GM12874 (cell line): Measurements from ENCODE around the gene C6.

ENCODE experiments used
- CTCF ChIP-seq: IDR thresholded peaks from 2 replicates; pipeline ENCODE4 v1.5.1; 2011; ENCODE audit warnings: low read depth, mild to moderate bottlenecking, control low read depth, low read length, moderate library complexity; ENCODE audit not compliant: insufficient read depth

Gene C6

GRCh38 chr5:41213340-41213739 is at the start of gene C6:
C6 (minus strand) TSS chr5:41213532; CDS start chr5:41203230, 10,302 bp downstream.
- TF ChIP-seq CTCF, result no peak

DNA sequence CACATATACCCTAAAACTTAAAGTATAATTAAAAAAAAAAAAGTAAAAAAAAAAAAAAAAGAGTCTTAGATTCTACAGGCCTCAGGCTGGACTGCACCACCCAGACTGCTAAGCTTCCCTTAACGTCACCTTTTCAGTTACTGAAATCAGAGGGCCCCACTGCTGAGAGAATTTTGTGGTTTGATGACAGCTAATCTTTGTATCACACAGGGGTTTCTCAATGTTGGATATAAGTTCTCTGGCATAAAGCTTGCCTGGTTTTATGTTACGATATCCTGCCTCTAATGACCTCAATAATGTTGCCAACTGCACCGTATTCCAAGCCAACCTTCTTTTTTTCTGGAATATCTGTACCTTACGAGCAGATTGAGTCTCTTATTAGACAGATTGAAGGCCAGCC is 43.1 kb upstream of the C6 start:
- TF ChIP-seq CTCF, result no peak

DNA sequence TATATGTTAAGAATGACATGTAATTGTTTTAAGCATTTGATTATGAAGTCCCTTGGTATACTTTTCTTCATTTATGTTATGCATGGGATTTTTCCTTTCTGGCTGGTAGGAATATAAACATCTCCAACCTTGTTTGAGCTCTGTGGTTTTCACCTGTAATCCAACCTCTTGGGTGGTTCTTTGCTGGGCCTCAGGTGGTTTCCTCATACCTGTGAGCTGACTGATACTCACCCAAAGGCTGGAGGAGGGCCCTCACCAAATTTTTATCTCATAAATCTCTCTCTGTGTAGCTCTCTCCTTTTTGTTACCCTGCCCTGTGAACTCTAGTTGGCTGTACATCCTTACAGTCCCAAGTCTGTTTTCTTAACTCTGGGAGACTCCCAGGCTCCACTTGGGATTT is 39.8 kb upstream of the C6 start:
- no peak for TF ChIP-seq CTCF

DNA sequence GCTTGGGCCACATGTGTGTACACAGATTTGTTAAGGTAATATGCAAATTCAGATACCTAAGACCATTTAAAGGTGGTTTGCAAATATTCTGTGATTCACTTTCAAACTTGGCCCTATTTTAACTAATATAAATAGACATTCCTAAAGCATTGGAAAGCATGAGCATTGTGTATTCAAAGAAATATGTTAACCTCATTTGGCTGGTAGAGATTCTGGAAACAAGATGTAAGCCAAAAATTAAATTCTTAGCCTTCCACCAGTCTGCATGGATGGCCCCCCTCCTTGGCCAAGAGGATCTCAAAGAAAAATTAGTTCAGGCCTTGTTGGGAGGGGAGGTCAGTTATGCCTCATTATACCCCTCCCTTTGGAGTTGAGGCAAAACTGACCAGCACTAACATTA is 38.7 kb upstream of the C6 start:
- no peak for TF ChIP-seq CTCF

DNA sequence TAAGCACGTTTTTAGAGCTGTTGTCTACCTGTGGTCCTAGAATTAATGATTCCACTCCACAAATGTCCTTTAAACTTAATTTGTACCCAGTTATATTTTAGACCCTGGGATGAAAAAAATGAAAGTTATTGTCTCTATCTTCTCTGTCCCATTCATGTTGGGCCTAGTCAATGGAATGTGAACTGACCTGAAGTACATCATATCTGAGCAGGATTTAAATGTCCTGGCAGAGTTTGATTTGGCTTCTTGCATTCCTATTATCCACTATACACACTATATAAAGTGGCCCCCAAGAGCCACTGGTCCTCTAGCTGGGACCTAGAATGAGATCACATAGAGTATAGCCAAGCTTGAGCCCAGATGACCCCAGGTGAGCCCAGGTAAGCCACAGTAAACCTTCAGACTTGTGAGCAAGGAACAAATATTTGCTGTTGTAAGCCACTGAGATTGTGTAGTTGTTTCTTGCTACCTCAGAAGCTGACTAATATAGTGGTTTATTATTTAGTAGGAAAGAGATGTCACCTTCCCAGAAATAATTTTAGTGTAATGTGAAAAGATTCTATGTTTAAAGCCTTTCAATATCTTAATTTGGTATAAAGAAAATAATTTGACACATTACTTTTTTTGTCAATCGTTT is 37.1 kb upstream of the C6 start:
- TF ChIP-seq CTCF, result no peak

DNA sequence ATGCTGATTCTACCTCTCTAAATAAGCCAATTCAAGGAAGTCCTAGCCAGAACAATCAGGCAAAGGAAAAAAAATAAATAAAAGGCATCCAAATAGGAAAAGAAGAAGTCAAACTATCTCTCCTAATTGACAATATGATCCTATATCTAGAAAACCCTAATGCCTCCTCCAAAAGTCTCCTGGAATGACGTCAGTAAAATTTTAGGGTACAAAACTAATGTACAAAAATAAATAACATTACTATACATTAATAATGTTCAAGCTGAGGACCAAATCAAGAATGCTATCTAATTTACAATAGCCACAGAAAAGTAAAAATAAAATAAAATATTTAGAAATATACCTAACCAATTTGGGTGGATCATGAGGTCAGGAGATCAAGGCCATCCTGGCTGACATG is 33.8 kb upstream of the C6 start:
- no peak for TF ChIP-seq CTCF

DNA sequence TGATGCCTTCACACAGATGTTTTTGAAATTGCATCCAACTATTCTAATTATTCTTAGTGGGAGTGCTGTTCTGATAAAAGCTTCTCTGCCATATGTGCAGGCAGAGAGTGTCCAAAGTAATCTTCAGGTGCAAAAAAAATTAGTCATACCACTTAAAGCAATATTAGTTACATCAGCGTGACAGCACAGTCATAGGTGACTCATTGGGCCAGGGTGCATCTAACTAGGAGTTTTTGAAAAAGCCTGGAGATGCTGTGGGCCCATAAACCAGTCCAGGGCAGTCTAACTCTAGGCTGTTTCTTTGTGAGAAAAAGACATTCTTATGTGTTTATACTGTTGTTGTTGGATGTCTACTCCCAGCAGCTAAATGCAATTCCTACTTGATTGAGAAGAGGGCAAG is 33.0 kb upstream of the C6 start:
- TF ChIP-seq CTCF, result no peak
